ENCODE results near the gene TMC6.

DNA sequence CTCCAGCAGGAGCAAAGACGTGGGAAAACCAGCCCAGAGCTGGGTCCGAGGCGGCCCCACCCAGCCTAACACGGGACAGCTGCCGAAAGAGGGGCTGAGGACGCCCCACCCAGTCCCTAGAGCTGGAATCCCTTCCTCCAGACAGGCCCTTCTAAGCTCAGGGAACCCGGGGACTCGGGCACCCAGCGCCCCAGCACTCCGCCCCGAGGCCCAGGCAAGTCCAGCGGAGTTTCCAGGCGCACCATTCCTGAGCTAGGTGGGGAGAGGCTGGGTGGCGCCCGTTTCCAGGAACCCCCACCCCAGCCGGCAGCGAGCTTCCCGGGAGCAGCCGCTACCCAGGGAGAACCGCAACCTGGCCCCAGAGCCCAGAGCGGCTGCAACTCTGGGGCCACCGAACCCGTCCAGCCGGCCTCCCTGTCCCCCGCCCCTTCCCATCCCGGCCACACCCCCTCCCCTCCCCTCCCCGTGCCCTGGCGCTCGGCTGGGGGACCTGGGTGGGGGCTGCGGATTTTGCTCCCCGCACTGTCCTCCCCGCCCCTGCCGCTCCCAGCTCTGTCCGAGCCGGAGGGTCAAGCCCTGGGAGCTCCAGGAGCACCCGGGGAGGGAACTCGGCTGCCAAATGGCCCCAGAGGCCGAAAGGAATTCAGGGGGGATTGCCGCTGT is 536 bp downstream of the TMC6 start:
- peak; percentile 6 for TF ChIP-seq POLR2A (IDR thresholded peaks at IDR 0.05)
- peak in 1 of 4 experiments; percentile 1 for TF ChIP-seq CTCF (IDR thresholded peaks at IDR 0.05)
- TF ChIP-seq POLR2AphosphoS5 (IDR thresholded peaks at IDR 0.05) = no peak
